Cerebellar cortex (tissue), 1 donor: ENCODE results near the gene DLG2.

ENCODE experiments used
- DNase-seq: peaks from one replicate; pipeline ENCODE4 v3.0.0-alpha.2; 2015; ENCODE audit warnings: low spot score

The DLG2 gene

DNA sequence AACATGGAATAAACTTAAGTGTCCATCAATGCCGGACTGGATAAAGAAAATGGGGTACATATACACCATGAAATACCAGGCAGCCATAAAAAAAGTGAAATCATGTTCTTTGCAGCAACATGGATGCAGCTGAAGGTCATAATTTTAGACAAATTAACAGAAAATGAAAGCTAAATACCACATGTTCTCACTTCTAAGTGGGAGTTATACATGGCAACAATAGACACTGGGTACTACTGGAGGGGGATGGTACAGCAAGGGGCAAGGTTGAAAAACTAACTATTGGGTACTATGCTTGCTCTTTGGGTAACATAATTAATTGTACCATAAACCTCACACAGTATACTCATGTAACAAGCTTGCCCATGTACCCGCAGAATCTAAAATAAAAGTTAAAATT lies 851.6 kb downstream of the DLG2 start:
- DNase-seq, result no peak

DNA sequence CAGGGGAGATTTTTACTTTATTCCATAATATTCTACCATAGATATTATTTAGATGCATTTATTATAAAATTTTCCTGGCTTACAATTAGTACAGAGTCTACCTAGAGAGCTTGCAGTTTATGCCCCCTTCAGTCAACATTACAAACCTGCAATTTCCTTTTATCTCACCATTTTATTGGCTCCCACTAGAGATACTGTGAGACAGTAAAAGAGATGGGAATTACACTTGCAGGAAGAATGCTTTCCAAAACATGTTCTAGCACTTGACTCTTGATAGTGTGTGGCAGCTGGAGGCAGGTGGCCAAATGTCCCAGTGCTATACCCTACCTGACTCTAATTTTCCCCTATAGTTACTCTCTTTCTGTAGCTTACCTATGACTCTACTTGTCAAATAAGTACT lies 863.2 kb downstream of the DLG2 start:
- DNase-seq, result no peak

DNA sequence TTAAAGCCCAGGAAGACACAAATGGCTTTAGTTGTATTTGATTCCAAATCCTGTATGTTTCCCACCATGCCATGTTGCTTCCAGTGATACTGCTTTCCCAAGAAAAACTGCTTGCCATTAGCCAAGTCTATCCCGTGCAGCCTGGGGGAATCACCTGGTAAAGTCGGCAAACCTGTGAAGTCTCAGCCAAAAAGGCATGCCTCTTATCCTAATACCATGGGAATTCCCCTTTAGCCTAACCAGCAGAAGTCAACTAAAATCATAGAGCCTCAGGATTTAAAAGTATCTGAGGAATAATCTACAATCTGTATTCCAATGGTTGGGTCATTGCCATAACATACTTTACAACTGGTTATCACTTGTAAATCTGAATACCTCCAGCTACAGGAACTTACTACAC lies 869.4 kb downstream of the DLG2 start:
- DNase-seq, result no peak

DNA sequence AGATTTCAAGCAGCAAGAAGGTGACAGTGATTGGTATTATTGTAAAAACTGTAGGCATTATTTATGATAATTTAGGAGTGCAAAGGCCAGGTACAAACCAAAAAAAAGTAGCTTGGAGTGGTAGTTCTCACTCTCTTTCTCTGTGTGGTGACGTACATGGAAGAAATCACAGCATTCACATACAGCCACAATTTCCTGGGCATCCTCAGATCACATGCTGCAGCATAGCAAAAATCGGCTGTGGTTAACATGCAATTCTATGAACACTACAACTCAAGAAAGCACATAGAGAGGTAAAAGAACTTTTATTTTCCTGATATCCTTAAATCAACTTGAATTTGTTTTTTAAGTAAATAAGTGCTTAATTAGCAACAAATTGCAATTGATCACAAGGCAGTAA lies 875.8 kb downstream of the DLG2 start:
- DNase-seq, result no peak

DNA sequence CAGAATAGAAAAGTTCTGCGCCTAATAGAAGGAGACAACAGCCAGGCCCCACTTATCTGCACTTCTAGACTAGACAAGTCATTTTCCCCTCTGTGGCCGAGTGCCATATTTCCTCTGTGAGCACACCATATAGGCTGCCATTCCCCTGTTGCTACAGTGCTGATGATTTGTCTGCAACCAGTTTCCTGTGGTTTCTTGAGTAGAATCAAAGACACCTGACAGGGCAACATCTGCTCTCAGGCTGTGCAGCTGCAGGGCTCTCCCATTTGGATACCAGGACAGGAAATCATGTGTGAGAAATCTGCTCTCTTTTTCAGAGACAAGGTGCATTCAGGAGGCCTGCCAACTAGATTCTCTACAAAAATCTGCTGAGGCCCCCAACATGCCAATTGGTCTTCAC lies 879.3 kb downstream of the DLG2 start:
- no peak for DNase-seq

DNA sequence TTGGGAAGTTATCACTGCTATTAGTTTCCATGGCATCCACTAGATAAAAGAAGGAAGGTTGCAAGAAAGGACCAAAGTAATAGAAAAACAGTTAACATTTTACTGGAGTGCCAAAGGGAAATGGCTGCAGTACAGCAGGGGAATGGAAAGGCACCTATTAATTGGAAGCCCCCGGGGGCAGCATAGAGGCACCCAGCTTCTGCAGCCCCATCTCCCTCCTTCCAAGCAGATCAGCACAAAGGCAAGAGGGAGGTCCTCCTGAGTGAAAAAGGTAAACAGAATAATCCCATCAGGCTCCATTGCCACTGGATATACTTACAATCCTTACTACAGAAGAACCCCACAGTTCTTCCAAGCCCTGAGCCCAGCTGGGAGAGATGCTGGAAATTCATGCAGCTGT lies 887.1 kb downstream of the DLG2 start:
- no peak for DNase-seq

DNA sequence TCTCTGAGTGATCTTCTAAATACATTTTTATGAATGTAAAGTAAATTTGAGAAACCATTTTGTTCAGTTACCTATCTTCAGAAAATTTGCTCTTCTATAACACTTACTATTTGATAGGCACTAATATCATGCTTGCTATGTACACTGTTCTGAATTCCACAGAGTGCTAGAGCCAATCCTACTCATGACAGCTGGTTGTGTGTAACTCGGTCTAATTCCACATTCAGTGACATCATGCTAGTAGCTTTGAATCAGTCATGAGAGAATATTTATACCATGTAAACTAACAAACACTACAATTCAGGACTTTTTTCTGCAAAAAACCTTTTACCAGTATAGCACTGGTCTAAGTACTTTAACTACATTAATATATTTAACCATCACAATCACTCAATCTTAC lies 902.9 kb downstream of the DLG2 start:
- no peak for DNase-seq

DNA sequence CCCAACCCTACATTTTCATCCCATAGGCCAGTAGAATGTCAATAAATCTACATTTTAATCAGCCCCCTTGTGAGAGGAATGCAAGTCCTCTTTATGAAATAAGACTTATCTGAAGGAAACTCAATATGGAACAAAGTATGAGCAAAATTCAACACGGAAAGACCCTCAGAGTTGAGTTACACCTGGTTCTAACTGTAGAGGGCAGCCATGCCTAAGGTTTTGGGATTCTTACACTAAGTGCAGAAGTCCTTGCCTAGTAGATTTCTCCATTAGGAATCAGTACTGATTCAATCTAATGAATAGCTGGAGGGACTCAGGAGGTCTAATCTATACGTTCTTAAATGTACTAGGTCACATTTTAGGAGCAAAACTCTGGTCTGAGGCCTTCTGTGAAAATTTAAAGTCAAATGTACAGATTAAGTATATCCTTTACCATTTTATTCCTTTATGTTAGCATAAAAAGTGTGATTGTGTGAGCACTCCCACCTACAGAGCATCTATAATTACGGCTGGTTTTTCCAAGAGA lies 904.5 kb downstream of the DLG2 start:
- peak; percentile 72 for DNase-seq

DNA sequence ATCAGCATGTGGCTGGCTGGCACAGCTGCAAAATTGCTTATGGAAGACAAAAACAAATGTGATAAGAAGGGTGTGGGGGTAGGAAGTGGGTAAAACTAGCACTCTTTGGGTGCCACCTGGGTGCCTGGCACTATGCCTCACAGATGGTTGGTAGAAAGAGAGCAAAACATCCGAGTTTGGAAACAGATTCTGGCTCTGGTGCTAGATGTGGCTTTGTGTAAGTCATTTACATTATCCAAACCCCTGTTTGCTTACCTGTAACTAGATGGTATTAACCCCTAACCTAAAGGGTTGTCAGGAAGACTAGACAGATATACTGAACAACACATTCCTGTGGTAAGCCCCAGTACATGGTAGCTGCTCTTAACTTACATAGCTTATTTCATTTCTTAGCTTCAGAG lies 905.6 kb downstream of the DLG2 start:
- DNase-seq, result peak; percentile 51

DNA sequence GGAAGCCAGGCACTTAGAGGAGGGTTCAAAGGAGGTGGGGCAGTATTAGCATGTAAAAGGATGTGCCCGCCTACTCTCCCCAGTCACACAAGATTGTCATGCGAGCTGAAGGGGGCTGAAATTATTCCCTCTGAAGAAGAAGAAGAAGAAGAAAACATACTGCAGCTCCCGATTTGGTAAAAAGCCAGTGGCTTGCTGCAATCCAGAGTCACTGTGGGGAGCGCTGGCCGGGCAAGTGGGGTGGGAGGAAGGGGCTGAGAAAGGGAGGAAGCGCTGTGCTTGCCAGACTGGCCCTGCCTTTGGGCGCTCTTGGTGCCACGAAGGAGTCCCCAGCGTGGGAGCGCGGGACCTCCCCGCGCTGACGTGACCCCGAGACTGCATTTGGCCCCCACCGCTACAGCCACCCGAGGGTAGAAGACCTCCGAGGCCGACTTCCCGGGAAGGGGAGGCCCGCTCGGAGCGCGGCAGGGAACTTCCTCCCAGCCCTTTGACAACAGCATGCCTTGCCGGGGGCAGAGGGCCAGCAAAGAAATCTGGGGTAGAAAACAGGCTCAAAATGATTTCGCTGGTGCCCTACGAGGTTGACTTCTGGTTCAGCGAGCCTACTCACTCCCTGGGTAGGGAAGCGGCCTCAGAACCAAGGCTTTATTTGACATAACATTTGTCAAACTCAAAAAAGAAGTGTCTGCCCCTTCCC lies 906.3 kb downstream of the DLG2 start:
- peak; percentile 82 for DNase-seq

DNA sequence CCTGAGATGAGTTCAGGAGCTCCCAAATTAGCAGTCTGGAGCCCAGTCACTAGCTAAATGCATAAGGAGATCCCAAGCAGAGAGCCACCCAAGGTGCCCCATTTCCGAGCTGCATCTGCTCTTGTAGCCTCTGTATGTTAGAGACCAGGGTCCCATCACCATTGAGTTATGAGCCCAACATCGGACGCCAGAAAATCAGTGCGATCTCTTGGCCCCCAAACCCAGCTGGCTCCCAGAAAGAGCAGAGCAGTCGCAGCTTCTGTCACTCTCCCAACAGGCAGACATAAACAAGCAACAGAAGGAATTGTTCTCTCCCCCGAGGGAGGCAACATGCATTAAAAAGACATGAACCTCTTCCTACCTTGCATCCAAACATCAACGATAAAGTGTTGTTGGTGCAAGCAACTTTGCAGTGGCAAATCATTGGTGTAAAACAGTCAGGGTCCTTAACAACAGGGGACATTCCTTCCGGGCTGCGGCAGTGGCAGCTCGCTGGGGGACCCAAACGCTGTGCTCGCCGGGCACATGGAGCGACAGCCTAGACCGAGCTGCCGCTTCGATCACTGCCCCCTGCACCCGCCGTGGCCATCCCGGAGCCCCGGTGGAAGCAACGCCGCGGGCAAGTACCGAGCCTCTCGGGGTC lies 907.1 kb downstream of the DLG2 start:
- DNase-seq, result peak; percentile 76

DNA sequence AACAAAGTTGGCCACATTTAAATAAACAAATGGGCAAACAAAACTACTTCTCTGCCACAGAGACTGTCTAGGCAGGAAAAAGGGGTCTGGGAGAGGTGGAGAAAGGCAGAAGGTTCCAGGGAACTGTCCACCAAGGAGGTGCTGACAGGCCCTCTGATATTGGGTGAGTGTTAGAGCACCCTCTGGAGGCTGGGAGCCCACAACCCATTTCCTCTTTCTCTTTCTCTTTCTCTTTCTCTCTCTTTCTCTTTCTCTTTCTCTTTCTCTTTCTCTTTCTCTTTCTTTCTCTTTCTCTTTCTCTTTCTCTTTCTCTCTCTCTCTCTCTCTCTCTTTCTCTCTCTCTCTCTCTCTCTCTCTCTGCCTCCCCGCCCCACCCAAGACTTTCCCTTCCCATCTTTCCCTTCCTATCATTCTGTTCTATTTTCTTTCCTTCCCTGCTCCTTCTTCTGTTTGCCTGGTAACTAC lies 912.8 kb downstream of the DLG2 start:
- peak; percentile 64 for DNase-seq

DNA sequence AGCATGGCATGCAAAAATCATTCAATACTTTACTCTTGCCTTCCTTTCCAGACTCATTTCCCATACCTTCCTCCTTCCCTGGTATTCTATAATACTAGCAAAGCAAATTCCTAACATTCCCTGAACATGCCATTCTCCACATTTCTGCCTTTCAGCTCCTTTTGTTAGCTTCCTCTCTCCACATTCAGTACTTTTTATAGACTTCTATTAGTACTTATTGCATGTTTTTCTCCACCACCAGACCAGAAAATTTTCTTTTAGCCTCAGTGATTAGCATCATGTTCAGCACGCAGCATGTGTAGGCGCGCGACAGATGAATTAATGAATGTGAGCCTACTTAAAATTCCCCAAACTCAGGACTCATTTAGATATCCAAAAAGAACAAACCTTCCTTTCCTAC lies 935.3 kb downstream of the DLG2 start:
- peak; percentile 71 for DNase-seq

DNA sequence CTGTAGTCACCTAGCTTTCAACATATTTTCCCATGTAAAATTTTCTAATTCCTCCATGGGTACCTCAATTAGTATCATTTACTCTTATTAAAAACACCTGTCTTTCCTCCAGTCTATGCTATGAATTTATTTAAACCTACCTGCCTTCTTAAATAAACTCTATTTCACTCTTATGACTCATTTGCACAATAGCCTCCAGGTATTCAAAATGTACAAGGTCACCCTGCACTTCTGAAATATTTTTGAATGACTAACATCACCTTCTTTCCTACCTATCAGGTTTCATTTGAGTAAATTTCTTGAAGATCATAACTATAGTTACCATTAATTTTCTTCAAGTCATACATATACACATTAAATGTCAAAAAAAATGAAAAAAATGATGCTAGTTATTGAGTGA lies 939.7 kb downstream of the DLG2 start:
- DNase-seq, result no peak

DNA sequence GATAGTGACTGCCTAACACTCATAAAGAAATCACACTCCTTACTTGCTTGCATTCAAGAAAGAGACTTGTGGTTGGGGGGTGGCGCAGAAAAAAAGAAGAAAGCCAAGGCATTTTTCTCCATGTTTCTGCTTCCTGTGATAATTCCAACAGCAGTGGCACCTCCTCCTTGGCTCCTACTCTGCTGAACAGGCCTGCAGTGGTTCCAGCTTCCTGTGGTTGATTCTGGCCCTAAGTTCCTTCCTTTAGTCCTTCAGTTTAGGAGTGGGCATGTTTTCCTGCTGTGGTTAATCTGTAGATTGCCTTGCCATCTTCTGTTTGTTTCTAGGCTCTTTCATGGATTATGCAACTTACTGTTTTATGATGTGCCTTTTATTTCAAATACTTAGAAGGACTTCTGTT lies 940.4 kb downstream of the DLG2 start:
- no peak for DNase-seq

DNA sequence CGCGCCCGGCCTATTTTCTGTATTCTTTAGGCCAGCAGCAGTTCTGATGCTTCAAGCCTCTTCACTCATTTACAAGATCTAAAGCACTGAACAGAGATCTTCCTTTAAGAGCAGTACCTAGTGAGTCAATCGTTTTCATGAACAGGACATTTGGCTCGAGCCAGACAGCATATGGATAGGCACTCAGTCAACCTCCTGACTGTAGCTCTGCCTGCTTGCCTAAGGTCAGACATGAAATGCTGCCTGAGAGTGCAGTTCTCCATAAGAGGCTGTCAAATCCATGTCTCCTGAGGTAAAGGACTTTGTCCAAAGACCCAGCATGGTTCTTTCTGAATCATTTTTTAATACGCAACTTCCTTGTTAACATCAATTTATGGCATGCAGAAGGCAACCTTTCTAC lies 941.2 kb downstream of the DLG2 start:
- peak; percentile 59 for DNase-seq

DNA sequence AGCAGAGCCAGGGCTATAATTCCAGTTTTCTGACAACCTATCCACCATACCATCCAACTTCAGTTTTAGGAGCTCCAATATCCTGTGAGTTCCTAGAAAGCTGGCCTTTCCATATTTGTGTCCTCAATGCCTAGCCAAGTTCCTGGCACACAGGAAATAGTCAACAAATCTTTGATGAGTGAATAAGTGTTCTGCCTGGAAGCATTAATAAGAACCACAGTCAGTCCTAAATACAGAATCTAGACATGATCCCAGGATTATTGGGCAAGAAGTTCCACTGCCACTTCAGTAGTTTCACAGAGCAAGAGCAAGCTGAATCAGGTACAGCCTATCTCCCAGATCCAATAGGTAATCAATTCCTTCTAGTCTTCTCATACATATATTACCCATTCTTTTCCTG lies 942.0 kb downstream of the DLG2 start:
- no peak for DNase-seq

DNA sequence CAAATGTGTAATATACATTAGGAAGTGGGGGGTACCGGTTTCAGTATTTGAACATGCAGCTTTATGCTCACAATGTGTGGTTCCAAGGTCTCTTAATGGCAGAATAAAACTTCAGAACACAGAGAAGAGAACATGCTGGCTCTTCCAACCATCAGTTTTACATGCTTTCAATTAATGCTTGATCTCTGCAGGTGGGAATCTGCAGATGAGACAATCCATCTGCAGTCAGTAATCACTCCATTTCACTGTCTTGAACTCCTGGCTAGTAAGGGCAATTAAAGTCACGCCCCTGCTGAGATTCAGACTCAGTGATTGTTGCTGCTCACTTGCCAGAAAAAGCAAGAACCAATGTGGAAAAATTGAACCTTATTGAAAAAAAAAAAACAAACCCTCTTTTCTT lies 945.7 kb downstream of the DLG2 start:
- no peak for DNase-seq

DNA sequence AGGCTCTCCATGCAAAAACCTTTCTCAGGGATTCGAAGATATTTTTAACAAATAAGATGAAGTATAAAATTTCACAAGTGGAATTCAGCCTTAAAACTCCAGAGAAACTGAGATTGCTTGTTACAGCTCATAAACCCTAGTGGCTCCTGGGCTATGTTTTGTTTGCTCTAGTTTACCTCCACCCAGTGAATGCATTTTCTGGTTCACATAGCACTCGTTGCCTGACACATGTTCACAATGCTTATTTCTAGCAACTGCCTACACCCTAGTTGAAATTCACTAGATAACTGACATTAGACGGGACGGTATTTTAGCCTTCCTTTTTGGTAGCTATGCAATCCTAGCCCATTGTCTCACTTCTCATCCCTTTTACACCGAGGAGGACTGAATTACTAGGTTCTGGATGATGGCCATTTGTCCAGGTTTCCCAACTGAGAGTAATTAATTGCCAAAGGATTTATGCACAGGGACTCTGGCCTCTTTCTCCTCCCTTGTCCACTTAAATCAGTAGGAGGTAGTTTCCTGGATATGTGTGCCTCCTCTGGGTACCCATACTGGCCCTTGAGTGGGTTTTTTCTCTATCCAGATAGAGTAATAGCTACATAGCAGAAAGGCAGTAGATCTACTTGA lies 951.6 kb downstream of the DLG2 start:
- DNase-seq, result peak; percentile 51

DNA sequence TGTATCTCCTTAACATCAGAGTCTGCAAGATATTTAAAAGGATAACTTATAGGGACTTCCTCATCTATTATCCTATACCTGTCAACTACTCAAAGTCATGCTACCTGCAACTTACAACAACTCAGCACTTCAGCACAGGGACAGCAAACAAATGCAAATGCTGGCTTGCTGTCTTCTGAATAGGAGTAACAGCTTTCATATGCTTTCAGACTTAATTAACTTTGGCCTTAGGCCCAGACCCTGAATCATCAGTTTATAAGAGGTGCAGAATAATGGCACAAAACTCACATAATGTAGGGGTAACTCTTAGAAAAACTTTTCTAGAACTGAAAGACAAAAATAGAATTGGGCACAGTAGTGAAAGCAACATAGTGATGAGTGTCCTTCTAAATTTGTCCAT lies 953.4 kb downstream of the DLG2 start:
- DNase-seq, result peak; percentile 68

DNA sequence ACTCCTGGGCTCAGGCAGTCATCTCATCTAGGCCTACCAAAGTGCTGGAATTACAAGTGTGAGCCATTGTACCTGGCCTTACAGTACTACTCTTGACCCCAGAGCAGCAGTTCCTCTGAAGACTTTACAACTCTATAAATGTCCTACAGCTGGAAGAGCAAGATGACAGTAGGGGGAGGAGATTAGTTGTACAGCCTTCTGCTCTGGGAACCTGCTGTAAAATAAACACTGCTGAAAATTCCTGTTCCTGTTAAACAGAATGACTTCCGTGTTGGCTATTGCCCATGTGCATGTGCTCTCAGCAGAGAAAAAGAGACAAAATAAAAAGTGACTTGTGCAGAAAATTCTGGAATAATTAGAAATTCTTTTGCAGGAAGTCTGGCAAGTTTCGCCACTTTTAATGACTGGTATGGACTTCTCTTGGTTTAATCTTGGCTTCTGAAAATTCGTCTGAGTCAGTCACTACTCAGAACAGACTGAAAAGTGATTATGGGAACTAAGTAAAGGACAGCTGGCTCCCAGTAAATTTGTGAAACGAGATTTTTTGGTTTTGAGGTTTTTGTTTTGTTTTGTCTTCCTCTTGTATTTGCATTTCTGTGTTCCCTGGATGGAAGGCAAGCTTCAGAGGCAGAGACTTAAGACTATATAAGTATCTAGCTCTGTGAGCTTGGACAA lies 955.7 kb downstream of the DLG2 start:
- no peak for DNase-seq

DNA sequence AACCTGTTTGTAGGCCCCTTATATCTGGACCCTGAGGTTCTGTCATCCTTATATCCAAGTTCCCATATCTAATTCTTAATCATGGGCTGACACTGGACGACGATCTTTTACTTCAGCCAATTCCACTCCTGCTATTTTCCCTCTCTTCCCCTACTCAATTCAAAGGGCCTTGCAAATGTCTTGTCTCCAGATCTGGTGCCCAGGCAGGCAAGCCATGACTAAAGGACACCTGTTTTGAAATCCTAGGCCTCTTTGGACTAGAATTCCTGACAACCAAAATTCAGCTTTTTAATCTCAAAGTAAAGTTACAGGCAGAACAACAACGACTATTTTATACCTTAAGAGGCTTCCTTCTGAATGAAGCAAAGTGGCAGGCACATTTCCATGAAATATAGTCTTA lies 963.4 kb downstream of the DLG2 start:
- no peak for DNase-seq
